ENCODE data around the gene SMAD4. TPM values are rescaled to one million over a fixed set of nuclear protein-coding genes. Genes with fewer than 3 reads are reported as not detected.

Gene SMAD4
- total RNA-seq, 6 donors from 2014 or later, result 94.7 to 140 (median 107) TPM

GRCh38 chr18:51020536-51020935, 9.5 kb upstream of the SMAD4 start:
- ATAC-seq (ENCODE audit: low FRiP score in 2 of 2) (no peak), DNase-seq (no peak)
- 82 to 84% methylated on average over 5 of the region's 5 CpGs for WGBS, 2 donors

GRCh38 chr18:51021226-51021965, 8.6 kb upstream of the SMAD4 start:
- no peak for ATAC-seq (ENCODE audit: low FRiP score in 2 of 2)

More at GRCh38 chr18:51020536-51020935, 9.5 kb upstream of the SMAD4 start:
- H3K27ac ChIP-seq, result no peak overlapping the region
- peaks cover 0 to 12% (median 3%) of the 10 kb centered on the region in 4 donors for H3K36me3 ChIP-seq
- H3K4me1 ChIP-seq, result no peaks in the 10 kb centered on the region
- no peaks in the 10 kb centered on the region for H3K9me3 ChIP-seq
- no peak overlapping the region for H3K4me3 ChIP-seq
- TF ChIP-seq CTCF (IDR thresholded peaks at IDR 0.05) (no peak), EP300 (IDR thresholded peaks at IDR 0.05) (no peak), POLR2AphosphoS5 (IDR thresholded peaks at IDR 0.05) (no peak)
- H3K27me3 ChIP-seq, result no peaks in the 10 kb centered on the region

GRCh38 chr18:51025512-51025911, 4.5 kb upstream of the SMAD4 start:
- no peak for TF ChIP-seq POLR2A (IDR thresholded peaks at IDR 0.05)
- no peak for TF ChIP-seq POLR2AphosphoS5 (IDR thresholded peaks at IDR 0.05)
- no peak for TF ChIP-seq CTCF (IDR thresholded peaks at IDR 0.05)
- no peak for TF ChIP-seq EP300 (IDR thresholded peaks at IDR 0.05)
- H3K27ac ChIP-seq, result no peak overlapping the region
- no peaks in the 10 kb centered on the region for H3K9me3 ChIP-seq
- 87 to 95% methylated on average over 2 of the region's 2 CpGs for WGBS, 2 donors
- peaks cover 13 to 23% (median 19%) of the 10 kb centered on the region in 4 donors for H3K4me1 ChIP-seq
- DNase-seq, result no peak
- H3K27me3 ChIP-seq, result no peaks in the 10 kb centered on the region
- peaks cover 0 to 15% (median 2%) of the 10 kb centered on the region in 4 donors for H3K36me3 ChIP-seq
- ATAC-seq (ENCODE audit: low FRiP score in 2 of 2), result no peak
- no peak overlapping the region for H3K4me3 ChIP-seq

More at GRCh38 chr18:51021226-51021965, 8.6 kb upstream of the SMAD4 start:
- Histone ChIP-seq H3K4me3 (no peak overlapping the region), H3K27ac (no peak overlapping the region), H3K4me1 (peaks cover 0 to 2% (median under 1%) of the 10 kb centered on the region in 4 donors), H3K36me3 (peaks cover 0 to 18% (median 3%) of the 10 kb centered on the region in 4 donors), H3K27me3 (no peaks in the 10 kb centered on the region), H3K9me3 (no peaks in the 10 kb centered on the region)
- WGBS, 2 donors, result 92 to 97% methylated on average over 5 of the region's 5 CpGs
- no peak for TF ChIP-seq EP300 (IDR thresholded peaks at IDR 0.05)
- TF ChIP-seq POLR2AphosphoS5 (IDR thresholded peaks at IDR 0.05), result no peak
- no peak for TF ChIP-seq POLR2A (IDR thresholded peaks at IDR 0.05)
- TF ChIP-seq CTCF (IDR thresholded peaks at IDR 0.05), result no peak
- DNase-seq, result no peak

- Histone ChIP-seq H3K4me3 (no peak overlapping the region), H3K36me3 (peaks cover 0 to 17% (median 2%) of the 10 kb centered on the region in 4 donors), H3K4me1 (peaks cover 13 to 44% (median 39%) of the 10 kb centered on the region in 4 donors), H3K9me3 (no peaks in the 10 kb centered on the region), H3K27me3 (no peaks in the 10 kb centered on the region), H3K27ac (no peak overlapping the region)
- 82 to 85% methylated on average over 4 of the region's 4 CpGs for WGBS, 2 donors
- TF ChIP-seq POLR2A (IDR thresholded peaks at IDR 0.05), result no peak
- TF ChIP-seq POLR2AphosphoS5 (IDR thresholded peaks at IDR 0.05), result no peak
- TF ChIP-seq CTCF (IDR thresholded peaks at IDR 0.05), result no peak
- no peak for TF ChIP-seq EP300 (IDR thresholded peaks at IDR 0.05)
- DNase-seq (no peak), ATAC-seq (ENCODE audit: low FRiP score in 2 of 2) (no peak)
These were observed 1.7 kb upstream of the SMAD4 start for GRCh38 chr18:51028201-51028805.
